GM19023 (cell line): ENCODE measurements around the gene ARSB.
"Not testable (repeated sequence)": the region's sequence is repeated elsewhere in the genome, so short reads cannot be mapped to it uniquely, and the experiment has no call there.

ENCODE experiments used
- ATAC-seq: cut with Tn5 transposase; IDR thresholded peaks from one replicate; pipeline ENCODE4 v1.9.1; 2021; ENCODE audit warnings: mild to moderate bottlenecking, moderate library complexity; ENCODE audit not compliant: unreplicated experiment

ARSB gene

DNA sequence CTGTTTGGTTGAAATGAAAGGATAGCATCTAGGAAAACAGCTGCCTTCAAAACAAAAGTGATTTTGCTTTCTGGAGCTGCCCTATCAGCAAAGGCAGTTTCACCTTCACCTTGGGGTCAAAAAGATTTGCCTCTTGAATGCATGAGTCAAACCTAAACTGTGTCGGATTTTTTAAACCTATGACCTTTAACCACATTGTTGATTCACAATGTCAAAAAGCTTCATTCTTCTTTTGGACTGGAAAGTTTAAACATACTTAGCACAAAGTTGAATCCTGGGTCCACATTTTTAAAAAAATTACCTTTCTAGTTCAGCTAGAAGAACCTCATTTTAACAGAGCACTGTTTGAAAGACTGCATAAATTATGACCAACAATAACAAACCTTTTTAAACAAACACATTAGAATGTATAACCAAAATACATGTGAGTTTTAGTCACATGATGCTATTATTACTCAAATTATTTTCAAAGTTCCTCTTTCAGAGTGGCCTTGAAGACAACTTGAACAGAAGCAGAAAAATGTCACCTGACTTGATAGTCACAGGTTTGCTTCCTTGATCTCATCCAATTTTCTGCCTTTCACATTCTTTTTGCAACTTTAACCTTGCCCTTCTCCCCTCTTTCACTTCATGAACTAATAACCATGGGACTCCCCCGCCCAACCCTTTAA lies 226.8 kb downstream of the ARSB start:
- peak; percentile 67 for ATAC-seq

DNA sequence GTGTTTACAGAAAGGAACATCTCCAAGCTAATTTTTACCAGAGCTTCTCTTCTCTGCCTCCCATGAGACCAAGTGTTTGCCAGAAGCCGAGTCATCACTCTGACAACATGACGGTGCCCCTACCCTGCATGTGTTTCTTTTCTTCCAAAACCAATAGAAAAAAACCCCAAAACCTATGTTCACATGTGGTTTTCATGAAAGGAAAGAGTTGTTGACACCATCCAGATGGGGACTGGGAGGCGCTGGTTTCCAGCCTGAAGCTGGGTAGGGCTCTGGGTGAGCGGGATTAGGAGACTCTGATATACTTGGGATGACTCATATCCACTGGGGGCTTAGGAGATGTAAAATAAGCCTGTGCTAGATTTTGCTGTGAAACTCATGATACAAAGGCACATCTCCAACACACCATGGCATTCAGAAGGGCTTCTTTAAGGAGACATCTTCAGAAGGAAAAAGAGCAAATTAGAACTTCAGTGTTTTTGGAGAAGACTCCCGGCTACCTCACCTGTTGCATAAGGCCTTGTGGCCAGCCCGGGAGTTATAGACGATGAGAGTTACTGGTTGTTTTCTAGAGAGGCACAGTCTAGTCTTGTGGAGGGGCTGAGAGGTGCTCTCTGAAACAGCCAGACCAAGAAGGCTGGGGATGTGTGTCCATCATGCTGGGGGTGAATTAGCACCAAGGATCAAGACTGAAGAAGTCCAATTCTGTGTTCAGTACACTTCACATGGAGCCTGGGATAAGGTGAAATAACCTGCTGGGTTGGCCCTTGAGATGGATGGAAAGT lies 227.6 kb downstream of the ARSB start:
- ATAC-seq, result peak; percentile 4

DNA sequence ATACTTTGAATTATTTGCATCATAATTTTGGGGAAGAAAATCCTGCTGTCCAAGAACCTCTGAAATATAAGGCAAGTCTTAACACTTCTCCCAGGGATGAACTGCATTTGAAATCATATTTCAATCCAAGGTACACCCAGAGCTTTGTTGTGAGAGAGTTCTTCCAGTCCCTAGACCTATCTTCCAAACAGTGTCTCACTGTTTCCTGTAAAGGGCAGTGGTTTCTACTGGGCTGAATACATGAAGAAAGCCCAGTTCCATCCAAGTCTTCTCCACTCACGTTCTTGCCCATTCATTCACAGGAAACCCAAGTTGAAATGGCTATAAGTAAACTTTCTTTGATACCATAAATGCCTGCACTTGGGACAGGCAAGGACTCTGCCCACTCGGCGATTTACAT lies 228.3 kb downstream of the ARSB start:
- no peak for ATAC-seq

DNA sequence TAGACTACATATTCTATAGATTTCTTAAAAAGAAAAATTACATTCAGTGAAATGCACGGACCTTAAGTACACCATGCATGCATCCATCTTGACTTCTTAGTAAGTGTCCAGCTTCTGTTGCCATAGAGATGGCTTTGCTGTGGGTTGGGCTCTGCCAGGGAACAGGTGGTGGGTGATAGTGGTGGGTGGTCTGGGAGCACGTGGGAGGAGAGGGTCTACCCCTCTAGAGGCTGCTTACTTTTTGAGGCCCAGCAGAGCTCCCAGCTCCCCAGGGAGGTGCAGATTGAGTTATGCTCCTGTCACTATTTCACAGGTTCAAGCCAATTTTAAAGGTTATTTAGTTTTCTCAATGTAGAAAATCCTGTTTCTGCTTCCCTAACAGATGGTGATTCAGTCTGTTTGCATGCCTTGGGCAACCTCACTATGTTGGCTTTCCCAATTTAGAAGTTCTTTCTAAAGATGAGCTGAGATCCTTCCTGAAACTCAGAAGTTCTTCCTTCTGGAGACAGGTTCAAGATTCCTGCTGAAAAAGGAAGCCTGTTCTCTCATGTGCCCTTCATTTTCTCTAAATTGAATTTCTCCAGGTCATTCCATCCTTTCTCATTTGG lies 229.2 kb downstream of the ARSB start:
- no peak for ATAC-seq

DNA sequence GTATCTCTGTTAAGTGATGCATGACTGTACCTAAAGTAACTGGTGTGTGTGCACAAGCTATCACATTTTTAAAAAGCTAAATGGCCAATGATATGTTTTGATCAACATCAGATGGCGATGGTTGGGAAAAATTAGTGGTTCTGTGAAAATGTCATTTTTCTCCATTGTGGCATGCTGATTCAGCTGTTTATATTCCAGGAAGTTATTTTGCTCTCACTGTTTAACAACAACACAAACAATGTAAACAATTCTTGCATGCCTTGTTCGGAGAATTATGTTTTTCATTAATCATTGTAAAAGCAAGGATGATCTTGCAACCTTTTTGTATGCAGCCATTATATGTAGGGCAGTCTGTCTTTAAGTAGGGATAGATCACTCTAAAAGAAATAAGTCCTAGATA lies 230.5 kb downstream of the ARSB start:
- no peak for ATAC-seq

DNA sequence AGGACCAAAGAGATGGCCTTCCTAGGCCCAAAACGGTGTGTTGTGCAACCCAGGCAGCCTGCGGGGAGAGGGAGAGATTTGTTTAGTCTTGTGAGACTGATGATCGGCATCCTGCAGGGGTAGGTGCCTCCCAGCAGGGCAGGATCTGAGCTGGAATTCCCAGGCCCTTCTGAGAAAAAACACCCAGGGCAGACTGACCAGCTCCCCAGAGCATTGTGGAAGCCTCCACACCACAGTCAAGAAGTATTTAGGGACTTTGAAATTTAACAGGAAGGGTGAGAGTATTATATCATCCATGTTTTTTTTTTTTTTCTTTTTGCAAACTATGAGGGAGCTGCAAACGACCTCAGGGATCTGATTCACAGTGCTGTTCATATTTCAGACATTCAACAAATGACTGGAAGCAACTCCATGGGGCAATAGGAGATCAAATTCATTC lies 232.0 kb downstream of the ARSB start:
- ATAC-seq, result no peak

DNA sequence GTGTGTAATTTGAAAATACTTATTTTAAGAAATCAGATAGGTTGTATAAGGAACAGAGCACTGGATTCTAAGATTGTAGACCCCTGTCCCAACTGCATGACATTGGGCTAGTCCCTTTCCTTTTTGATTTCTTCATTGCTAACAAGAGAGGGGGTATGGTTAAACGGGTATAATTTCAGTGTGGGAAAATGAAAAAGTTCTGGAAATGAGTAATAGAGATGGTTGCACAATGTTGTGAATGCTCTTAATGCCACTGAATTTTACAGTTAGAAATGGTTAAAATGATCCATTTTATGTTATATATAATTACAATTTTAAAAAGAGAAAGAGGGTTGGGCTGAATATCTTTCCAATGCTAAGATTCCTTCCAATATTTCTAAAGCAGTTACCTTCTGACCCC lies 233.2 kb downstream of the ARSB start:
- ATAC-seq, result no peak

DNA sequence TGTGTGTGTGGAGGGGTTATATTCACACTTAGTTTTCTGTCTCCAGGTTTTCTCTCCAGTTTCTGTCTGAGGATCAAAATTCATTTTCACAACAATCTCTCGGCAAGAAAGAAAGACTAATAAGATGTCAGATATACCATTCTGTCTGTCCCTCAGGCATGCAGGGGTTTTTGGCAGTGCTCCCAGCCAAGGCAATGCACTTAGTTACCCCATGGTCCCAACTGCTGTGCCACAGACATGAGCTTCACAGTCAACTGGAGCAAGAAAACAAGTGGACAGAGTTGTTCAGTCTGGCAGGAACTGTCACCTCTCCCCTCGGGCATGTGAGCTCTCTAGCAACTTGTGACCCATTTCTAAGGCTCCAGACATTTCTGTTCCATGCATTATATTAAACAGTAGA lies 234.8 kb downstream of the ARSB start:
- no peak for ATAC-seq

DNA sequence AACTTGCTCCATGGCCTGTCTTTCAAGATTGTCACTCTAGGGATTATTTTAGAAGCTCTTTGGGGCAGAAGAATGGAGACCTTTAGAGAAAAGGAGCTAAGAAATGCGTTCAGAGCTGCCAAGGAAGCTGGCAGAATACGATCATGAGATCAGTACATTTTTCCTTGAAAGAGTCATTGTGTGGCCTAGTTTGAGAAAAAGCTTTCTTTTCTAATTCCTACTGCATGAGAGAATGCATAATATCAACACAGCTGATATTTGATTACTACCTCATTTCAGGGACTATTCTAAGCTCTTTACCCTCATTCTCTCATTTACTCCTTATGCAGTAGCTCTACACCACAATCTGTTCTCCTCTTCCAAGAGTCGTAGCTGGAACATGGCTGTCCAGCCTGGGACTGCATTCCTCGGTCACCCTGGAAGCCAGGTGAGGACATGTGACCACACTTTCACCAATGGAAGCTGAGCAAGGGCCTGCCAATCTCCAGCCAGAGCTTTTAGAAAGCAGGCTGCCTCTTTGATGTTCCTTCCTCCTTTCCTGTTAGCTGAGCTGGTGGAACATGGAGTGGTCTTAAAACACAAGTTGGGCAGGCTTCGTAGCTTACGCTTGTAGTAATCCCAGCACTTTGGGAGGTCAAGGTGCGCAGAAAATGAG lies 237.3 kb downstream of the ARSB start:
- no peak for ATAC-seq

DNA sequence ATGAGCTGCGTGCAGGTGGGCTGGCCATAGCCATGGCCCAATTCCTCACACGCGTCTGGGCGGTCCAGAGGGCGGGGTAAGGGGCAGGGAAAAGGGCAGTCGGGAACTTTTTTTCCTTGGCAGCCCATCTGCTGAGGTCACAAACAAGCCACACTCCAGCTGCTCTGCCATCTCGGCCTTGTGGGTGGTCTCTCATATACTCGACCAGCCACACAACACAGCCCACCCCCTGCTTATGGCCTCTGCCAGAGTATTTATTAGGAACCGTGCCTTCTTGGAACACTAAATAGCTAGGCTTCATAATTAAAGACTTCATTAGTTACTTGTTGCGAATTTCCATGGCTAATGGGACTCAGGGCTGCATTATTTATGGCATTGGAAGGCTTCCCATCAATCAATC lies 238.1 kb downstream of the ARSB start:
- no peak for ATAC-seq

DNA sequence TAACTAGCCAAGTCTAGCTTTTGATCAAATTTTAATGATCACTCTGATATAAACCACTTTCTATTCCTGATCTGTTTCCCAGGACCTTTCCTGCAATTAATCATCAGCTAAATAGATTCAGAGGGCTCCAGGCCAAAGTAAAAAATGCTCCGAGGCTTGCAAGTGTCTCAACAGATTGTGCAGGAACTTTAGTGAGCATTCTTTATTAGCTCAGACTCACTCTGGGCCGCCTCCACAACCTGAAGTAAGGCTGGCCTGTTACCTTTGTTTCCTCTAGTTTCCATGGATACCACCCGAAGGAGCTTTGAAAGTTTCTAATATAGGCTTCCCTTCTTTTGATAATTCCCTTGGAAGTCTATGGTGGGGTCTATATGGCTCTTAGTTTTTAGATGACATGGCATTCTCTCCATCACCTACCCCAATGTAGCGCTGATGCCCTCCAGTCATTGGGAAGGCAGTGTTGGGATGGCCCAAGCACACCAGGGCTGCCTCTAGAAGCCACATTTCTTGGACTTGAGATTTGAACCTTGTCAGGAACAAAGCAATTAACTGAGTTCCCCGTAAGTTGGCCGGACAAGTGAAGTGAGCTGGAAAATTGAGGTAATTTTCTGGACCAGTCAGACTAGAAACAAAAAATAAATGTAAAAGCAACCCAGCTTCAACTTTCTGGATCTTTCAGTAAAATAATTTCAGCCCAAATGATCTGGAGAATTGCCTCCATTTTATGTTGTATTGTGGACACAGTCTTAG lies 238.9 kb downstream of the ARSB start:
- no peak for ATAC-seq

DNA sequence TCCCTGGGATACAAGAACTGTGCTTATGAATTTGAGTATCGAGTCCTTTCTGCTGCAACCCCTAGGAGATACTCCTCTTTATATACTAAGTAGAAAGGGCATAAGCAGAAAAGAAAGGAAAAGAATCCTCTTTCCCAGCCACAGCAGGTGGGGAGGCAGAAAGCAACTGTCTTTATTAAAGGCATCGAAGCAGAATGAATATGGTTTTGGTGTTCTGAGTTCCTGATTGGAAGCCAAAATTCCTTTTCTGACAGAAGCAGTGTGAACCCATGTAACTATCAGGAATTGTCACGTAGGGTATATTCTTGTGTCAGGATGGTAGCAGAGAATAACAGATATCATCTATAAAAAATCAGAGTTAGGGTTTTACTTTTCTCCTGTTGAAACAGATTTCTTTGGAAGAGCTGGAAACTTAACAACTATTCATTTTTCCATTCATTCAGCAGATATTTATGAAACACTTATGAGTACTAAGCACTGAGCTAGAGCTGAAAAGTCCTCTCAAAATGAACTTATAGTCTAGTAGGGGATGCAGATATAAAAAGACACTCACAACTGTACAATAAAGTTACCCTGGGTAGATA lies 240.1 kb downstream of the ARSB start:
- ATAC-seq, result no peak

DNA sequence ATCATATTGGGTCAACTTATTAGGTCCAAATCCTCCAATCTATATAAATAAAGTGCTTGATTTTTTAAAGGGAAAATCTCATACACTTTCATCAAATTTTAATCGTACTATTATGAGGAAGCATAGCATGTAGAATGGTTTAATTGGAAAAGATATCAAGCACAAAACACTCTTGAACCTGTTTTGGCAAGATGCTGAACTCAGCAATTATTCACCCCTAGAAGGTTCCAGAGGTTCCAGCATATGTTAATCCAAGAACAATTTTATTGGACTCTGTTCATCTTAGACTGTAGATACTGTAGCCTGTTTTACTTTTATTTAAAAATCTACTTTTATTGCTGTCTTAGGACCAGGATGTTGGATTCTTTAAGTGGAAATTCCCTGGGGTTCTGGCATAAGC lies 244.1 kb downstream of the ARSB start:
- no peak for ATAC-seq

DNA sequence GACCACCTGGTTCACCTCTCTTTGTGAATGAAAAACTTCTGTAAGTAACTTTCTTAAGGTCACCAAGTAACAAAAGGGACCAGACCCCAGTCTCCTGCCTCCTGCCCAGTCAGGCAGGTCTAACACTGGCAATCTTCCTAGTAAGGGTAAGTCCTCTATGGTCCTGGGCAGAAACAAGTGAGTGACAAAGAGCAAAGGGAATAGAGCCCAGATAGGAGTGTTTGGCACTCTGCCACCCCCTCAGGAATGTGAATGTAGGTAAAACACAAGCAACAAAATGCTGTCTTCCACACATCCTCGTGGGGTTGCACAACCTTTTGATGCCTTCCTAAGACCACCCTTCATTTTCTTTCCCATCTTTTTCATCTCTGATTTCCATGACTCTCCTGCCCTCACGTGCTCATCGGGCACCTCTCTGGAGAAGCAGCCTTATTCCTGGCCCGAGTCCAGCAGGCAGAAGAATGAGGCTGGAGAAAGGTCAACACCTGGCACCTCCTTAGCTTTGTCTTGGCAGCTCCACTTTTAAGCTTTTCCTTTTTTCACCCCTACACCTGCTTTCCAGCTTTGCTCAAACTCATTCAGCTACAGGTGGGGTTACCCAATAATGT lies 246.3 kb downstream of the ARSB start:
- no peak for ATAC-seq

DNA sequence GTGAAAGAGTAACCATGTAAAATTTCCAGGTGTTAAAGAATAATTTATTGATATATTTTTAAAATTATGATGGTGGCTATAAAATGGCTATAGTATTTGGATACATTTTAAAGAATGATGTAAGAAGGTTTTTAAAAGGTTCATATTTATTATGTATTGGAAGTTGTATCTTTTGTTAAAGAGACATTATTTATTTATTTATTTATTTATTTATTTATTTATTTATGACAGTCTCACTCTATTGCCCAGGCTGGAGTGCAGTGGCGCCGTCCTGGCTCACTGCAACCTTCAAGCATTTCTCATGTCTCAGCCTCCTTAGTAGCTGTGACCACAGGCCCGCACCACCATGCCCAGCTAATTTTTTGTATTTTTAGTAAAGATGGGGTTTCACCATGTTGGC lies 247.0 kb downstream of the ARSB start:
- ATAC-seq, result no peak

DNA sequence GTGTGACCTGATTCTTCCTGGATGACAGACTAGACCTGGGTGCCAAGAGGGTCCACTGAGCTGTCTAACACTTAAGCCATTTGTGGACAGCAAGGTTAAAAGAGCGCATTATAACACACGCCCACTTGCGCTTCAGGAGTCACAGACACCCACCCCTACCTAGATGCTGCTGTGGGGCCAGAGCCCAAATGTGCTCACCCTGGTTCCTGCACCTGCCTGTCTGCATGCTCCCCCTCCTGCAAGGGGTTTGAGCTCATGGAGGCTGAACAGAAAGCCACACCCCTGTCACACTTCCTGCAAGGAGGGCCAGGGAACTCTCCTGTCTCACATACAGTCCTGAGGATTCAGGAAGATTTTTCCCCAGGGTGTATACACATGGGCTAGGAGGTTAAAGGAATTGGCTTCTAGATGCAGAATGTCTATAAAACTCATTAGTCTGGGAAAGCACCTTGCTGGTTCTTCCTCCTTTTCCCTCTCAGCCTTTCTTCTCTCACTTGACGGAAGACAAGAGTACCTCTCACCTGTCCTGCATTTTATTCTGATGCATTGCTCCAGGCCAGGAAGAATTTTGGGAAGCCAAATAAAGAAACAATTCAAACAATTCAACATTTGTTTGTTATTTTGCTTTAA lies 249.2 kb downstream of the ARSB start:
- no peak for ATAC-seq

DNA sequence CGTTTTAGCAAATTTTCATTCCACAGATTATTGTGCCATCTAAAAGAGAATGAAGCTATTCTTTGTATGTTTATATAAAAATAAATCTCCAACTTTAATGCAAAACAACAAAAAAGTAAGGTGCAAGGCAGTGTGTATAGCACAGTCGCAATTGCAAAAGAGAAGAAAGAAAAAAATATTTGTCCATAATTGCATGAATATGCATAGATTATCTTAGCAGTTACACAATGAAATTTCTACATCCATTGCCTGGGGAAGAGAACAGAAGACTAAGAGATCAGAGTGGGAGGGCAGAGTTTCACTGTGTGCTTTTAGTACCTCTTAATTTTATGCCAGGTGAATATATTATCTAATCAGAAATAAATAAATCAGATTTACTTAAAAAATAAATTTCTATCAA lies 250.2 kb downstream of the ARSB start:
- no peak for ATAC-seq

DNA sequence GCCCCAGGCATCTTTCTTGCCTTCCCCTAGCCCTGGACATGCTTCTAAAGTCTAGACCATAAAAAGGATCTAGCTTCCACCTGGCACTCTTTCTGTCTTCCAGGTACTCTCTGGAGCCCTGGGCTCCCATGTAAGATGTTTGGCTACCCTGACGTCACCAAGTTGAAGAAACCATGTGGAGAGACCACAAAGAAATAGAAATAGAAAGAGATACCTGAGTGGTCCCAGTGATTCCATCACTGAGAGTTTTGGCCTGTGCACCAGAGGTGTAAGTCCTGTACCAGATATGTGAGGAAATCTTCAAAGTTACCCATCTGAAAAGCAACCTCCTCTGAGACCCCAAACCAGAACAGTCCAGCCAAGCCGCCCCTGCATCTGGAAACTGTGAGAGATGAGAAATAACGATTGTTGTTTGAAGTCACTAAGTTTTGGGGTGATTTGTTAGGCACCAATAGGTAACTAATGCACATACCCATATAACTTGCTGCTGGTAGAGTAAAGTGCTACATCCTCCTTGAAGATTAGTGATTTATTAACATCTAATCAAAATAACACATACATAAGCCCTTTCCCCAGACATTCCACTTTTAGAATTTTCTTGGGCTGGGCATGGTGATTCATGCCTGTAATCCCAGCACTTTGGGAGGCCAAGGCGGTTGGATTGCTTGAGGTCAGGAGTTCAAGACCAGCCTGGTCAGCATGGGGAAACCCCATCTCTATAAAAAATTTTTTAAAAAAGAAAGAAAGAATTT lies 250.8 kb downstream of the ARSB start:
- ATAC-seq, result no peak

DNA sequence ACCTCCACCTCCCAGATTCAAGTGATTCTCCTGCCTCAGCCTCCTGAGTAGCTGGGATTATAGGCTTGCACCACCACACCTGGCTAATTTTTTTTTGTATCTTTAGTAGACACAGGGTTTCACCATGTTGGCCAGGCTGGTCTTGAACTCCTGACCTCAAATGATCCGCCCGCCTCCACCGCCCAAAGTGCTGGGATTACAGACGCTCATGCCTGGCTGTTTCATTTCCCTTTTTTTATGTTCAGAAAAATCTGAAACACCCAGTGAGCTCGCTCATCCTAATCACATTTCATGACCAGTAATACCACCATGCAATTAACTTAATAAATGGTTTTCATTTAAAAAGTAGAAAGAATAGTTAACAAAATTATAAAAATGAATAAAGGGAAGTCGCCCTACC lies 252.4 kb downstream of the ARSB start:
- not testable (repeated sequence) for ATAC-seq
